MCF 10A (cell line): ENCODE results near the gene ZWILCH. TPM values are rescaled to one million over a fixed set of nuclear protein-coding genes. Genes with fewer than 3 reads are reported as not detected.

Source experiments
- BruUV-seq: library from RNA; stranded (reverse); fragments of 400-500 nt; replicated peaks from 2 replicates; lab custom pipeline; 2021; lab: Mats Ljungman, UMichigan
- CTCF ChIA-PET: fragments of 300-600 bp; sonication (Branson Sonifier 250); formaldehyde crosslinking; extraction: SDS; loops from one replicate; lab custom pipeline; 2021; ENCODE audit warnings: antibody characterized with exemption, inconsistent platforms; lab: Yijun Ruan, JAX
- POLR2A ChIA-PET: fragments of 300-600, 350-650 bp; sonication (Branson Sonifier 250); formaldehyde crosslinking; extraction: SDS; loops from one replicate; lab custom pipeline; 2020; ENCODE audit warnings: antibody characterized with exemption, inconsistent platforms; lab: Yijun Ruan, JAX
- DNase-seq: peaks from one replicate; pipeline ENCODE4 v3.0.0-alpha.2; 2018; ENCODE audit not compliant: unreplicated experiment
- H3K27ac Mint-ChIP-seq: one replicate; pipeline ENCODE4 v1.8.0; 2022; ENCODE audit warnings: mild to moderate bottlenecking, low read depth, mixed read lengths; ENCODE audit not compliant: unreplicated experiment
- H3K27me3 Mint-ChIP-seq: one replicate; pipeline ENCODE4 v1.8.0; 2022; ENCODE audit warnings: mixed read lengths; ENCODE audit not compliant: insufficient read depth, unreplicated experiment
- H3K36me3 Mint-ChIP-seq: one replicate; pipeline ENCODE4 v1.8.0; 2022; ENCODE audit warnings: mild to moderate bottlenecking, moderate library complexity, mixed read lengths; ENCODE audit not compliant: insufficient read depth, unreplicated experiment
- H3K4me1 Mint-ChIP-seq: one replicate; pipeline ENCODE4 v1.8.0; 2022; ENCODE audit warnings: mixed read lengths; ENCODE audit not compliant: insufficient read depth, unreplicated experiment
- H3K4me3 Mint-ChIP-seq: one replicate; pipeline ENCODE4 v1.8.0; 2022; ENCODE audit warnings: mild to moderate bottlenecking, moderate library complexity, mixed read lengths; ENCODE audit not compliant: unreplicated experiment
- H3K9me3 Mint-ChIP-seq: one replicate; pipeline ENCODE4 v1.8.0; 2022; ENCODE audit warnings: mixed read lengths; ENCODE audit not compliant: unreplicated experiment
- intact Hi-C: fragments of 100-400 bp; cut with micrococcal nuclease; formaldehyde crosslinking; loops from 2 replicates; pipeline ENCODE4 v1.14.1; 2022
- total RNA-seq: library from RNA; stranded (reverse); gene quantifications from 2 replicates; pipeline ENCODE4 v1.2.3, GENCODE V29; 2022
- TF ChIP-seq, protein P1 (sequence below): fragments of 200-600 bp; IDR thresholded peaks from one replicate; pipeline ENCODE4 v1.8.0; 2022; ENCODE audit warnings: antibody characterized with exemption, mild to moderate bottlenecking; ENCODE audit not compliant: unreplicated experiment

The ZWILCH gene
- total RNA-seq, 1 experiment from 2014 or later, result 27.4 TPM

DNA sequence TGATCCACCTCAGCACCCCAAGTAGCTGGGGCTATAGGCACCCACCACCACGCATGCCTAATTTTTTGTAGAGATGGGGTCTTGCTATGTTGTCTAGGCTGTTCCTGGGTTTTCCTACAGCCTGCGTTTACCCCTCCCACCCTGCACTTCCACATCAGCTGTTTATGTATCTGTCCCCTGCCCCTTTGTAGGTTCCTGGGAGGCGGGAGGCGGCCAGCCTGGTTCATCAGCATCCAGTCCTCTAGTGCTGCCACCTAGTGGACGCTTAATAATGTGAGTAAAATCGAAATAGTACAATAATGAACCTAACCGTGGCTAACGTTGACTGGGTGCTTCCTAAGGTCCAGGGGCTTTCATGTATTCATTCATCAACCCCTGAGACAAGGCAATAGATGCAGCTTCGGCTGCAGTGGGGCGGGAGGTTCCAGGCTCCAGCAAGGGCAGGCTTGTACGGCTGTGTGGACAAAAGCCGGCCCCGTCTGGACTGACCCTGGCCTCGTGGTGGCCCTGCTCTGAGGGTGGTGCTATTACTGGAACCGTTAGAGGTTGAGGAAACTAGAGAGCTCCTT lies 61.9 kb downstream of the ZWILCH start:
- Mint-ChIP-seq H3K36me3 (no peaks in the 10 kb centered on the region), H3K9me3 (no peaks in the 10 kb centered on the region), H3K4me1 (peaks cover 12% of the 10 kb centered on the region), H3K27ac (no peak overlapping the region), H3K4me3 (no peak overlapping the region), H3K27me3 (no peaks in the 10 kb centered on the region)
- BruUV-seq, result no TSS peak
- TF ChIP-seq, protein P1, sequence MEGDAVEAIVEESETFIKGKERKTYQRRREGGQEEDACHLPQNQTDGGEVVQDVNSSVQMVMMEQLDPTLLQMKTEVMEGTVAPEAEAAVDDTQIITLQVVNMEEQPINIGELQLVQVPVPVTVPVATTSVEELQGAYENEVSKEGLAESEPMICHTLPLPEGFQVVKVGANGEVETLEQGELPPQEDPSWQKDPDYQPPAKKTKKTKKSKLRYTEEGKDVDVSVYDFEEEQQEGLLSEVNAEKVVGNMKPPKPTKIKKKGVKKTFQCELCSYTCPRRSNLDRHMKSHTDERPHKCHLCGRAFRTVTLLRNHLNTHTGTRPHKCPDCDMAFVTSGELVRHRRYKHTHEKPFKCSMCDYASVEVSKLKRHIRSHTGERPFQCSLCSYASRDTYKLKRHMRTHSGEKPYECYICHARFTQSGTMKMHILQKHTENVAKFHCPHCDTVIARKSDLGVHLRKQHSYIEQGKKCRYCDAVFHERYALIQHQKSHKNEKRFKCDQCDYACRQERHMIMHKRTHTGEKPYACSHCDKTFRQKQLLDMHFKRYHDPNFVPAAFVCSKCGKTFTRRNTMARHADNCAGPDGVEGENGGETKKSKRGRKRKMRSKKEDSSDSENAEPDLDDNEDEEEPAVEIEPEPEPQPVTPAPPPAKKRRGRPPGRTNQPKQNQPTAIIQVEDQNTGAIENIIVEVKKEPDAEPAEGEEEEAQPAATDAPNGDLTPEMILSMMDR, result peak; percentile 48
- ChIA-PET CTCF (interaction anchor here (0.6 to 3.2 kb wide), 23 partner anchors 8 to 1823 kb away, joined by 3 to 15 read pairs (median 3); no protein-coding TSS in a partner anchor), POLR2A (interaction anchor here (1.1 to 1.4 kb wide), 2 partner anchors 33 to 62 kb away, joined by 3 to 5 read pairs; partner anchors contain the start of gene ZWILCH)
- intact Hi-C loops, result loop anchor here (2.0 kb wide), 1 partner anchor 62 kb away; the partner anchor contains the start of genes RPL4 and ZWILCH
- DNase-seq, result peak; percentile 75

DNA sequence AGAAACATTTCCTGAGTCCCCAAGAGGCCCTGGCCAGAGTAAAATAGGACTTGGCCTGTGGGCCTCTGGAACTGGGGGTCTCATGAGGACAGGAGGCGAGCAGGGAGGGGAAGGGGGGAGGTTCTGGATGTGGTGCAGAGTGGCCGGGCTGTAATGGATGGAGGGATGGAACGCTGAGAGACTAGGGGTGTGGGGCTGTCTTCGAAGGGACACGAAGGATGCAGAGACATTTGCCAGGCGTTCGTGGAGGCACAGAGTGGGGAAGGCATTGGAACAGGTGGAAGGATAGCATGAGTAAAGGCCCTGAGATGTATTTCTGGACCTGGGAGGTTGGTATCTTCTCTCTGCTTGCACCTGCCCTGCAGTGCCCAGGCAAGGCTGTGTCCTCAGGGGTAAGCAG lies 62.8 kb downstream of the ZWILCH start:
- Mint-ChIP-seq H3K4me1 (peaks cover 12% of the 10 kb centered on the region), H3K27me3 (no peaks in the 10 kb centered on the region), H3K9me3 (no peaks in the 10 kb centered on the region), H3K27ac (no peak overlapping the region), H3K4me3 (no peak overlapping the region), H3K36me3 (no peaks in the 10 kb centered on the region)
- BruUV-seq, result no TSS peak
- intact Hi-C loops, result loop anchor here (2.0 kb wide), 1 partner anchor 63 kb away; the partner anchor contains the start of genes RPL4 and ZWILCH
- no peak for DNase-seq
- TF ChIP-seq, protein P1, result no peak
- ChIA-PET CTCF (interaction anchor here (0.6 to 3.2 kb wide), 9 partner anchors 8 to 1824 kb away, joined by 3 to 15 read pairs (median 3); no protein-coding TSS in a partner anchor), POLR2A (no interaction called here)

DNA sequence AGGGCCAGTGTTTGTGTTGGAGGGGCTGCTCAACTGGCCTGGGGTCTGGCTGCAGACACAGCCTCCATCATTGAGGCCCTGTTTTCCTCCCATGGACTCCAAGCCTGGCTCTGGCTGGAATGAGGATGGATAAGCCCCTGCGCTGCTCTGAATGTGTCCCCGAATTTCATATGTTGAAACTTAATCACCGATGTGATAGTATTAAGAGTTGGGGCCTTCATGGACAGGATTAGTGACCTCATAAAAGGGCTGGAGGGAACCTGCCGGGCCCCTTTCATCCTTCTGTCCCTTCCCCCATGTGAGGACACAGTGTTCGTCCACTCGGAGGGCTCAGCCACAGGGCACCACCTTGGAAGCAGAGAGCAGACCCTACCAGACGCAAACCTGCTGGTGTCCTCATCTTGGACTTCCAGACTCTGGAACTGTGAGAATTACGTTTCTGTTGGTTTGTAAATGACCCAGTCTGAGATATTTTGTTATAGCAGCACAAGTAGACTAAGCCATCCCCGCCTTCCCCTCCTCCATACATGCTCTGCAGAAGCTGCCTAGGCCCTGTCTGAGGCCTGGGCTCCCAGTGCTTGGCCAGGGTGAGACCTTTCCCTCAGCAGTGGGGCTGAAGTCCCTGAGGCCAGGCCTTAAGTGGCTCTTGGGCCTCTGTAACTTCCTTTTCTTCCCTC lies 64.5 kb downstream of the ZWILCH start:
- Mint-ChIP-seq H3K27ac (no peak overlapping the region), H3K9me3 (no peaks in the 10 kb centered on the region), H3K27me3 (no peaks in the 10 kb centered on the region), H3K4me1 (peaks cover 12% of the 10 kb centered on the region), H3K36me3 (no peaks in the 10 kb centered on the region), H3K4me3 (no peak overlapping the region)
- TF ChIP-seq, protein P1, result no peak
- no peak for DNase-seq
- ChIA-PET POLR2A (no interaction called here), CTCF (interaction anchor here (0.7 kb wide), 1 partner anchor 319 kb away, joined by 3 read pairs; no protein-coding TSS in a partner anchor)
- intact Hi-C loops, result no loop called here
- no TSS peak for BruUV-seq

DNA sequence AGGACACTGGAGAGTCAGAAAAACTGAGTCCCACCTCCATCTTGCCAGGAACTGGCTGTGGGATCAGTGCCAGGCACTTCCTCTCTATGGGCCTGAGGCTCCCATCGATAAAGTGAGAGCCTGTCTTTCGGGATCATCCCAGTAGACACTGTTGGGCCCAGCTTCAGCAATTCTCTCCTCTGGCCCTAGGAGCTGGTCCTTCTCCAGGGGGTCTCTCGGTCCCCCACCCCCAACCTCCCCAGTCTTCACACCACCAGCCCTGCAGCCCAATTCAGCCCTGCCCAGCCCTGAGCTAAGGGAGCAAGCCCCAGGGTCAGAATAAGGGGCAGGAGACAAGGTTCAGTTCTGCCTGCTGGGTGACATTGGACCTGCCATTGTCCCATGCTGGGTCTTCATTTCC lies 65.2 kb downstream of the ZWILCH start:
- TF ChIP-seq, protein P1, result no peak
- H3K27me3 Mint-ChIP-seq, result no peaks in the 10 kb centered on the region
- H3K4me3 Mint-ChIP-seq, result no peak overlapping the region
- ChIA-PET POLR2A (no interaction called here), CTCF (interaction anchor here (0.6 to 1.0 kb wide), 2 partner anchors 155 to 325 kb away, joined by 3 to 4 read pairs; no protein-coding TSS in a partner anchor)
- BruUV-seq, result no TSS peak
- intact Hi-C loops, result no loop called here
- H3K4me1 Mint-ChIP-seq, result peaks cover 12% of the 10 kb centered on the region
- H3K36me3 Mint-ChIP-seq, result no peaks in the 10 kb centered on the region
- H3K9me3 Mint-ChIP-seq, result no peaks in the 10 kb centered on the region
- H3K27ac Mint-ChIP-seq, result no peak overlapping the region
- DNase-seq, result no peak
